Measurements from ENCODE around the gene SERPING1. TPM values are rescaled to one million over a fixed set of nuclear protein-coding genes. Genes with fewer than 3 reads are reported as not detected.

Gene SERPING1
- total RNA-seq, 1 experiment from 2014 or later, result not detected

GRCh38 chr11:57614234-57614772 lies 16.8 kb downstream of the SERPING1 start:
- BruUV-seq (replicated peaks), result no TSS peak
- TF ChIP-seq CTCF (IDR thresholded peaks at IDR 0.05; ENCODE audit: unreplicated experiment), result no peak
- POLR2A ChIA-PET, result no interaction called here

GRCh38 chr11:57615308-57615707 lies 17.8 kb downstream of the SERPING1 start:
- Mint-ChIP-seq H3K27me3 (ENCODE audit: insufficient read depth, unreplicated experiment) (peaks cover 36% of the 10 kb centered on the region), H3K36me3 (ENCODE audit: insufficient read depth, unreplicated experiment) (no peaks in the 10 kb centered on the region), H3K27ac (ENCODE audit: low read depth, unreplicated experiment) (no peak overlapping the region), H3K4me1 (ENCODE audit: insufficient read depth, unreplicated experiment) (no peaks in the 10 kb centered on the region), H3K9me3 (ENCODE audit: unreplicated experiment) (no peaks in the 10 kb centered on the region), H3K4me3 (ENCODE audit: unreplicated experiment) (no peak overlapping the region)
- CTCF ChIA-PET, result interaction anchor here (1.9 to 5.1 kb wide), 2 partner anchors 25 to 29 kb away, joined by 5 to 26 read pairs; no protein-coding TSS in a partner anchor
- POLR2A ChIA-PET, result no interaction called here
- no peak for TF ChIP-seq CTCF (IDR thresholded peaks at IDR 0.05; ENCODE audit: unreplicated experiment)
- intact Hi-C loops (cut with micrococcal nuclease), result no loop called here
- no TSS peak for BruUV-seq (replicated peaks)
- no peak for DNase-seq (ENCODE audit: unreplicated experiment)

More at GRCh38 chr11:57614234-57614772, 16.8 kb downstream of the SERPING1 start:
- intact Hi-C loops (cut with micrococcal nuclease), result no loop called here
- Mint-ChIP-seq H3K4me3 (ENCODE audit: unreplicated experiment) (no peak overlapping the region), H3K9me3 (ENCODE audit: unreplicated experiment) (no peaks in the 10 kb centered on the region), H3K4me1 (ENCODE audit: insufficient read depth, unreplicated experiment) (no peaks in the 10 kb centered on the region), H3K27ac (ENCODE audit: low read depth, unreplicated experiment) (no peak overlapping the region), H3K36me3 (ENCODE audit: insufficient read depth, unreplicated experiment) (no peaks in the 10 kb centered on the region), H3K27me3 (ENCODE audit: insufficient read depth, unreplicated experiment) (peaks cover 36% of the 10 kb centered on the region)
- CTCF ChIA-PET, result interaction anchor here (0.7 to 5.1 kb wide), 2 partner anchors 9 to 26 kb away, joined by 3 to 26 read pairs; no protein-coding TSS in a partner anchor
- no peak for DNase-seq (ENCODE audit: unreplicated experiment)

- peaks cover 36% of the 10 kb centered on the region for H3K27me3 Mint-ChIP-seq (ENCODE audit: insufficient read depth, unreplicated experiment)
- intact Hi-C loops (cut with micrococcal nuclease), result no loop called here
Measured at GRCh38 chr11:57616595-57616994, 19.1 kb downstream of the SERPING1 start.

GRCh38 chr11:57618438-57618837 lies 21.0 kb downstream of the SERPING1 start:
- Mint-ChIP-seq H3K27me3 (ENCODE audit: insufficient read depth, unreplicated experiment) (peaks cover 26% of the 10 kb centered on the region), H3K36me3 (ENCODE audit: insufficient read depth, unreplicated experiment) (no peaks in the 10 kb centered on the region), H3K4me3 (ENCODE audit: unreplicated experiment) (no peak overlapping the region), H3K9me3 (ENCODE audit: unreplicated experiment) (no peaks in the 10 kb centered on the region), H3K4me1 (ENCODE audit: insufficient read depth, unreplicated experiment) (no peaks in the 10 kb centered on the region), H3K27ac (ENCODE audit: low read depth, unreplicated experiment) (no peak overlapping the region)
- intact Hi-C loops (cut with micrococcal nuclease), result no loop called here
- no peak for DNase-seq (ENCODE audit: unreplicated experiment)
- no peak for TF ChIP-seq CTCF (IDR thresholded peaks at IDR 0.05; ENCODE audit: unreplicated experiment)
- no TSS peak for BruUV-seq (replicated peaks)
- POLR2A ChIA-PET, result interaction anchor here (0.9 to 1.1 kb wide), 2 partner anchors 12 to 19 kb away, joined by 3 to 4 read pairs; no protein-coding TSS in a partner anchor
- CTCF ChIA-PET, result interaction anchor here (0.6 to 5.1 kb wide), 7 partner anchors 9 to 1615 kb away, joined by 3 to 26 read pairs (median 4); no protein-coding TSS in a partner anchor

More at GRCh38 chr11:57616595-57616994, 19.1 kb downstream of the SERPING1 start:
- CTCF ChIA-PET, result interaction anchor here (0.7 to 5.1 kb wide), 4 partner anchors 20 to 254 kb away, joined by 3 to 26 read pairs (median 4); no protein-coding TSS in a partner anchor
- H3K4me3 Mint-ChIP-seq (ENCODE audit: unreplicated experiment), result no peak overlapping the region
- H3K9me3 Mint-ChIP-seq (ENCODE audit: unreplicated experiment), result no peaks in the 10 kb centered on the region
- BruUV-seq (replicated peaks), result no TSS peak
- POLR2A ChIA-PET, result no interaction called here
- no peaks in the 10 kb centered on the region for H3K36me3 Mint-ChIP-seq (ENCODE audit: insufficient read depth, unreplicated experiment)
- no peak overlapping the region for H3K27ac Mint-ChIP-seq (ENCODE audit: low read depth, unreplicated experiment)
- no peak for TF ChIP-seq CTCF (IDR thresholded peaks at IDR 0.05; ENCODE audit: unreplicated experiment)
- no peaks in the 10 kb centered on the region for H3K4me1 Mint-ChIP-seq (ENCODE audit: insufficient read depth, unreplicated experiment)
- no peak for DNase-seq (ENCODE audit: unreplicated experiment)
